ENCODE measurements around the gene CENPB. TPM values are rescaled to one million over a fixed set of nuclear protein-coding genes. Genes with fewer than 3 reads are reported as not detected.
A peak's percentile ranks its signal among the peaks of the same experiment; 100 is the strongest.

Gene CENPB
- polyA plus RNA-seq, 1 of the 3 experiments (the other 2 are of a cell fraction), result 41.2 TPM

- TF ChIP-seq SIN3A (IDR thresholded peaks at IDR 0.05; ENCODE audit: borderline replicate concordance, low read depth, low read length) (peak; percentile 61; the same call in 1 of the 2 replicates), MXI1 (IDR thresholded peaks at IDR 0.05; ENCODE audit: low read depth, low read length) (peak; percentile 55; the same call in 1 of the 2 replicates), FOSL2 (IDR thresholded peaks at IDR 0.05; ENCODE audit: borderline replicate concordance, low read depth) (no peak), NRF1 (IDR thresholded peaks at IDR 0.05; ENCODE audit: low read depth, low read length) (peak; percentile 82), TEAD4 (IDR thresholded peaks at IDR 0.05; ENCODE audit: borderline replicate concordance, insufficient read depth) (no peak), REST (IDR thresholded peaks at IDR 0.05; ENCODE audit: low read depth, low read length) (no peak; the same call in 1 of the 2 replicates), GABPA (IDR thresholded peaks at IDR 0.05; ENCODE audit: low read depth) (no peak; the same call in 1 of the 2 replicates), IRF3 (IDR thresholded peaks at IDR 0.05; ENCODE audit: low read depth, low read length) (no peak), ZBTB33 (IDR thresholded peaks at IDR 0.05; ENCODE audit: borderline replicate concordance, low read depth) (0 out of 2 replicates have a peak, but pooled peaks have one; percentile 22), RAD21 (IDR thresholded peaks at IDR 0.05; ENCODE audit: low read length) (peak; percentile 64), MEF2A (IDR thresholded peaks at IDR 0.05; ENCODE audit: borderline replicate concordance, low read depth) (peak; percentile 3; the same call in 1 of the 2 replicates), JUND (IDR thresholded peaks at IDR 0.05) (no peak), PBX3 (IDR thresholded peaks at IDR 0.05) (peak; percentile 35), TAF1 (IDR thresholded peaks at IDR 0.05; ENCODE audit: borderline replicate concordance, low read depth, low read length) (peak; percentile 66; the same call in 1 of the 2 replicates), GATA2 (CRISPR knock-in tag; IDR thresholded peaks at IDR 0.05) (no peak)
- TF ChIP-seq, protein P1, sequence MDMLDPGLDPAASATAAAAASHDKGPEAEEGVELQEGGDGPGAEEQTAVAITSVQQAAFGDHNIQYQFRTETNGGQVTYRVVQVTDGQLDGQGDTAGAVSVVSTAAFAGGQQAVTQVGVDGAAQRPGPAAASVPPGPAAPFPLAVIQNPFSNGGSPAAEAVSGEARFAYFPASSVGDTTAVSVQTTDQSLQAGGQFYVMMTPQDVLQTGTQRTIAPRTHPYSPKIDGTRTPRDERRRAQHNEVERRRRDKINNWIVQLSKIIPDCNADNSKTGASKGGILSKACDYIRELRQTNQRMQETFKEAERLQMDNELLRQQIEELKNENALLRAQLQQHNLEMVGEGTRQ (IDR thresholded peaks at IDR 0.05; ENCODE audit: borderline replicate concordance, low read depth, low read length), result no peak
- TF ChIP-seq, protein P2, sequence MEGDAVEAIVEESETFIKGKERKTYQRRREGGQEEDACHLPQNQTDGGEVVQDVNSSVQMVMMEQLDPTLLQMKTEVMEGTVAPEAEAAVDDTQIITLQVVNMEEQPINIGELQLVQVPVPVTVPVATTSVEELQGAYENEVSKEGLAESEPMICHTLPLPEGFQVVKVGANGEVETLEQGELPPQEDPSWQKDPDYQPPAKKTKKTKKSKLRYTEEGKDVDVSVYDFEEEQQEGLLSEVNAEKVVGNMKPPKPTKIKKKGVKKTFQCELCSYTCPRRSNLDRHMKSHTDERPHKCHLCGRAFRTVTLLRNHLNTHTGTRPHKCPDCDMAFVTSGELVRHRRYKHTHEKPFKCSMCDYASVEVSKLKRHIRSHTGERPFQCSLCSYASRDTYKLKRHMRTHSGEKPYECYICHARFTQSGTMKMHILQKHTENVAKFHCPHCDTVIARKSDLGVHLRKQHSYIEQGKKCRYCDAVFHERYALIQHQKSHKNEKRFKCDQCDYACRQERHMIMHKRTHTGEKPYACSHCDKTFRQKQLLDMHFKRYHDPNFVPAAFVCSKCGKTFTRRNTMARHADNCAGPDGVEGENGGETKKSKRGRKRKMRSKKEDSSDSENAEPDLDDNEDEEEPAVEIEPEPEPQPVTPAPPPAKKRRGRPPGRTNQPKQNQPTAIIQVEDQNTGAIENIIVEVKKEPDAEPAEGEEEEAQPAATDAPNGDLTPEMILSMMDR (IDR thresholded peaks at IDR 0.05), result peak; percentile 98
Observed at GRCh38 chr20:3820048-3820900, 33.7 kb upstream of the CENPB start, which contains the start of gene AP5S1 (continued).
